Activated CD4-positive, alpha-beta memory T cell treated with anti-CD3 and anti-CD28 coated beads, Interleukin-2, amount 10 ng/mL, durations not matched to agents 7 days and 5 days (primary cell): ENCODE data around the gene TSHZ2. TPM values are rescaled to one million over a fixed set of nuclear protein-coding genes. Genes with fewer than 3 reads are reported as not detected.

Experiments used
- CTCF ChIA-PET: fragments of 350-600 bp; sonication (Branson Sonifier 250); formaldehyde crosslinking; loops from one replicate; lab custom pipeline; 2021; ENCODE audit warnings: antibody characterized with exemption, inconsistent platforms; lab: Charles Lee
- POLR2A ChIA-PET: fragments of 350-600 bp; sonication (Branson Sonifier 250); formaldehyde crosslinking; loops from one replicate; lab custom pipeline; 2021; ENCODE audit warnings: antibody characterized with exemption; lab: Charles Lee
- DNase-seq: peaks from one replicate; pipeline ENCODE4 v3.0.0-alpha.2; 2020
- H3K27ac Mint-ChIP-seq: one replicate; pipeline ENCODE4 v1.8.0; 2021; ENCODE audit warnings: mild to moderate bottlenecking, mixed read lengths
- H3K27me3 Mint-ChIP-seq: one replicate; pipeline ENCODE4 v1.8.0; 2021; ENCODE audit warnings: mixed read lengths
- H3K36me3 Mint-ChIP-seq: one replicate; pipeline ENCODE4 v1.8.0; 2021; ENCODE audit warnings: low read depth, mixed read lengths
- H3K4me1 Mint-ChIP-seq: one replicate; pipeline ENCODE4 v1.8.0; 2021; ENCODE audit warnings: mixed read lengths
- H3K4me3 Mint-ChIP-seq: one replicate; pipeline ENCODE4 v1.8.0; 2021; ENCODE audit warnings: mild to moderate bottlenecking, mixed read lengths
- H3K9me3 Mint-ChIP-seq: one replicate; pipeline ENCODE4 v1.8.0; 2021; ENCODE audit warnings: mixed read lengths
- total RNA-seq, 2 experiments: library from RNA; stranded (reverse); gene quantifications; one replicate each; pipeline ENCODE4 v1.2.3, GENCODE V29; 2021

TSHZ2 gene
- total RNA-seq, 2 experiments from 2014 or later = 5.4 to 7.1 TPM

DNA sequence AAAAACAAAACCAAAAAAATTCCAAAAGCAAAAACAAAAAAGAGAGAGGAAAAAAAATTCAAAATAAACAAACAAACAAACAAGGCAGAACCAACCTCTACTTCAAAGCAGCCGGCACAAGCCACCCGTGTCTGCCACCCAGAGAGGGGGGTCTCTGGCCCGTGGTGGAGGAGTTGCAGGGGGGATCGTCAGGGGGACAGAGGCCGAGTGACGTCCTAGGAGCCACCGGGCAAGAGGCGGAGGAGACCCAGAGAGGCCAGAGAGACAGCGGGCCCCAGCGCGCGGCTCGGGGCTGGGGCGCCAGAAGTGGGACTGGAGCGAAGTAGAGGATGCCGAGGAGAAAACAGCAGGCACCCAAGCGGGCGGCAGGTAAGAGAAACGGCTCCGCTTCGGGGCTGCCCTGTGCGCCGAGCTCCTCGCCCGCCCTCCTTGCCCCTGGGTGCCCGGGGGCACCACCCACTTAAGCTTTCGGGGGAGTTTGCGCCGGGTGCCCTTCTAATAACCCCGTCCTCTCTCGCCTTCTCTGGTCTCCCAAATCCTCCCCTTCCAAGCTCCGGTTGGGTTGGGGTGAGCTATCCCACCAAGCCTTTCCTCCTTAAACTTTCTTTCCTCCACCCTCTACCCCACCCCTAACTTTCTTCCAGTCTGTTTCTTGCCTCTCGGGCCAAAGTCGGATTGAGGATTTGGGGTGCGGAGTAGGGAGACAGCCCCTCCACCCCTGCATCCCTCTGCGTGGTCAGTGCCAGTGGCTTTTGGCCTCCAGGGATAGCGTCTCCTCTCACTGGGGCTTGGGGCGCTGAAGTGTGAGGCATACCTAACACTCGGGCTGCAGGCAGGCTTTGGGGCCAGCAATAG lies 1.0 kb downstream of the TSHZ2 start:
- Mint-ChIP-seq H3K4me3 (peak overlapping the region; percentile 97), H3K27me3 (peaks cover 26% of the 10 kb centered on the region), H3K36me3 (no peaks in the 10 kb centered on the region), H3K4me1 (peaks cover 46% of the 10 kb centered on the region), H3K9me3 (no peaks in the 10 kb centered on the region), H3K27ac (peak overlapping the region; percentile 73)
- DNase-seq = peak; percentile 32
- ChIA-PET CTCF (interaction anchor here (1.4 kb wide), 1 partner anchor 235 kb away, joined by 5 read pairs; no protein-coding TSS in a partner anchor), POLR2A (interaction anchor here (0.7 to 1.8 kb wide), 7 partner anchors 11 to 662 kb away, joined by 3 to 13 read pairs (median 3); no protein-coding TSS in a partner anchor)

DNA sequence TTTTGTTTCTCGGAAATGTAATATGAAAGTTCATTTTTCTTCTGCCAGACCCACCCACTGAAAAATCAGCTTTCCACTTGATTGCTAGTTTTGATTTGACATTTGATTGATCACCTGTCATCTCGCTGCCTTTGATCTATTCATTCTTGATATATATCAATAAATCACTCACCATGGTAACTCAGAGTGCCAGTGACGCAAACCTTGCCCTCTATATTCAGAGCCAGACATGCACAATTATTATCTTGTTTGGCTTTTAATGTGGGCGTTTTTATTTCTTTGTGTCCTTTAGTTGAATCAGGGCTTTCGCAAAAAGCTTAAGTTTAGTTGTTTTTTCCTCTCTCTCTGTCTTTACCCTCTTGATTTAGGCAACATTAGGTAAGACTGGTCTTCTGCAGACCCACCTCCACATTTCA lies 2.0 kb downstream of the TSHZ2 start:
- Mint-ChIP-seq H3K27ac (peak overlapping the region; percentile 73), H3K4me3 (peak overlapping the region; percentile 97), H3K36me3 (no peaks in the 10 kb centered on the region), H3K4me1 (peaks cover 50% of the 10 kb centered on the region), H3K27me3 (peaks cover 26% of the 10 kb centered on the region), H3K9me3 (no peaks in the 10 kb centered on the region)
- peak; percentile 26 for DNase-seq
- ChIA-PET CTCF (interaction anchor here (1.0 to 1.4 kb wide), 2 partner anchors 234 to 1234 kb away, joined by 3 to 5 read pairs; no protein-coding TSS in a partner anchor), POLR2A (interaction anchor here (0.8 to 1.8 kb wide), 11 partner anchors 10 to 663 kb away, joined by 3 to 13 read pairs (median 4); no protein-coding TSS in a partner anchor)

DNA sequence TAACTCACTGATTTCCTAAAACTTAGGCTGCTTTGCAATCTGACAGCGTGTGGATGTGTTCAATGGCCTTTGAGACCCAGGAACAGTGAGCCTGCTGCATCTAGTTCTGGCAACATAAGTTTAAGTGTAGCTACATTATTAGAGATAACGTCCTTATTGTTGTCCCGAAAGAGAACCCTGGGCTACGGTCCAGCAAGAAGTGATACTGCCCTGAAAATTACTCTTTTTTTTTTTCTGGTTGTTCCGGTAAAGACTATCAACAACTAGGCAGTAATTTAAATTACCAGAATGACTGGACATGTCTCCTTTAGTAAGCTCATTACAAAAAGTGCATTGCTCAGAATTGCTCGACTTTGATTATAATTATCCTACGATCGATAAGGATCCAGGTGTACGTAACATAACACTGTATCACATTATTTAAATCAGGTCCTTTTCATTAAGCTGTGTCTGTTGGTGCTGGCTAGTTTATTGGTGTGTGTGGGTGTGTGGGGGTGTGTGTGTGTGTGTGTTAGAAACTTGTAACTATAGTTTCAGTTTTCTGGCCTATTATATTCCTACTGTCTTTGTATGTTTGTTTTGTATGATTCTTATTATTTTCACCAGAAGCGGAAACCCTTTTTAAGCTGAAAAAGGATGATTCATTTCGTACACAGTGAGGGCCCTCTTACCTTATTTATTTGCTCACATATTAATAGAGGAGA lies 3.0 kb downstream of the TSHZ2 start:
- H3K9me3 Mint-ChIP-seq = no peaks in the 10 kb centered on the region
- peaks cover 26% of the 10 kb centered on the region for H3K27me3 Mint-ChIP-seq
- H3K27ac Mint-ChIP-seq = peak overlapping the region; percentile 73
- peak; percentile 26 for DNase-seq
- peak overlapping the region; percentile 97 for H3K4me3 Mint-ChIP-seq
- POLR2A ChIA-PET = interaction anchor here (0.8 to 1.7 kb wide), 14 partner anchors 9 to 241 kb away, joined by 3 to 12 read pairs (median 4); no protein-coding TSS in a partner anchor
- CTCF ChIA-PET = interaction anchor here (0.6 to 1.4 kb wide), 4 partner anchors 96 to 1233 kb away, joined by 3 read pairs; no protein-coding TSS in a partner anchor
- H3K36me3 Mint-ChIP-seq = no peaks in the 10 kb centered on the region
- H3K4me1 Mint-ChIP-seq = peaks cover 56% of the 10 kb centered on the region

- Mint-ChIP-seq H3K4me1 (peaks cover 56% of the 10 kb centered on the region), H3K4me3 (peak overlapping the region; percentile 97), H3K9me3 (no peaks in the 10 kb centered on the region), H3K36me3 (no peaks in the 10 kb centered on the region), H3K27ac (peak overlapping the region; percentile 73), H3K27me3 (peaks cover 25% of the 10 kb centered on the region)
- CTCF ChIA-PET = interaction anchor here (1.0 to 1.4 kb wide), 2 partner anchors 95 to 664 kb away, joined by 3 read pairs; no protein-coding TSS in a partner anchor
- DNase-seq = no peak
- POLR2A ChIA-PET = interaction anchor here (0.8 to 1.7 kb wide), 9 partner anchors 12 to 241 kb away, joined by 3 to 12 read pairs (median 4); no protein-coding TSS in a partner anchor
Observed at GRCh38 chr20:52975803-52976531, 3.8 kb downstream of the TSHZ2 start.

- Mint-ChIP-seq H3K4me1 (peaks cover 45% of the 10 kb centered on the region), H3K27me3 (peaks cover 6% of the 10 kb centered on the region), H3K27ac (no peak overlapping the region), H3K4me3 (peak overlapping the region; percentile 12), H3K9me3 (no peaks in the 10 kb centered on the region), H3K36me3 (no peaks in the 10 kb centered on the region)
- ChIA-PET POLR2A (no interaction called here), CTCF (interaction anchor here (1.5 kb wide), 1 partner anchor 24 kb away, joined by 3 read pairs; no protein-coding TSS in a partner anchor)
- DNase-seq = no peak
Observed at GRCh38 chr20:52978851-52979250, 6.7 kb downstream of the TSHZ2 start.

- no peak overlapping the region for H3K4me3 Mint-ChIP-seq
- H3K4me1 Mint-ChIP-seq = peaks cover 32% of the 10 kb centered on the region
- CTCF ChIA-PET = no interaction called here
- H3K27me3 Mint-ChIP-seq = no peaks in the 10 kb centered on the region
- peaks cover 5% of the 10 kb centered on the region for H3K36me3 Mint-ChIP-seq
- DNase-seq = no peak
- POLR2A ChIA-PET = no interaction called here
- no peak overlapping the region for H3K27ac Mint-ChIP-seq
- H3K9me3 Mint-ChIP-seq = no peaks in the 10 kb centered on the region
Observed at GRCh38 chr20:52981051-52981450, 8.9 kb downstream of the TSHZ2 start.

- no peak for DNase-seq
- no peaks in the 10 kb centered on the region for H3K9me3 Mint-ChIP-seq
- ChIA-PET POLR2A (interaction anchor here (0.9 kb wide), 1 partner anchor 9 kb away, joined by 3 read pairs; no protein-coding TSS in a partner anchor), CTCF (interaction anchor here (1.2 kb wide), 1 partner anchor 16 kb away, joined by 3 read pairs; no protein-coding TSS in a partner anchor)
- no peaks in the 10 kb centered on the region for H3K27me3 Mint-ChIP-seq
- H3K36me3 Mint-ChIP-seq = peaks cover 5% of the 10 kb centered on the region
- peaks cover 13% of the 10 kb centered on the region for H3K4me1 Mint-ChIP-seq
- no peak overlapping the region for H3K27ac Mint-ChIP-seq
- H3K4me3 Mint-ChIP-seq = no peak overlapping the region
Observed at GRCh38 chr20:52983726-52984450, 11.7 kb downstream of the TSHZ2 start.

DNA sequence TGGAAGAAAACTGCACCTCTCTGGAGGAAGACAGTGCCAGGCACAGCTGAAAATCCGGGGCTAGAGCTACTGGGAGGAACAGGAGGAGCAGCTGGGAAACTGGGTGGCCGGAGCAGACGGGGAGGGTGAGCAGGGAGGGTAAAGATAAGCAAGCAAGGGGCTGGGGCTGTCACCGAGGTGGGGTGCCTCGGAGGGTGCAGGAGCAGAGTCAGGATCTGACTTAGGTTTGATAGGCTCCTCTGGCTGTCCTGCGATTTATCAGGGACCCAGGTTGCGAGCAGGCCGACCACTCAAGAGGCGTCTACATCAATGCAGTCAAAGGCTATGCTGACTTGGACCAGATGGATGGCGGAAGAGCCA lies 12.3 kb downstream of the TSHZ2 start:
- no peaks in the 10 kb centered on the region for H3K9me3 Mint-ChIP-seq
- CTCF ChIA-PET = no interaction called here
- peaks cover 5% of the 10 kb centered on the region for H3K36me3 Mint-ChIP-seq
- no peak overlapping the region for H3K27ac Mint-ChIP-seq
- peaks cover 8% of the 10 kb centered on the region for H3K4me1 Mint-ChIP-seq
- POLR2A ChIA-PET = interaction anchor here (0.9 kb wide), 1 partner anchor 10 kb away, joined by 3 read pairs; no protein-coding TSS in a partner anchor
- DNase-seq = no peak
- no peaks in the 10 kb centered on the region for H3K27me3 Mint-ChIP-seq
- no peak overlapping the region for H3K4me3 Mint-ChIP-seq

- no peak for DNase-seq
- CTCF ChIA-PET = no interaction called here
- Mint-ChIP-seq H3K36me3 (peaks cover 5% of the 10 kb centered on the region), H3K4me1 (peaks cover 4% of the 10 kb centered on the region), H3K4me3 (no peak overlapping the region), H3K27me3 (no peaks in the 10 kb centered on the region), H3K27ac (no peak overlapping the region), H3K9me3 (no peaks in the 10 kb centered on the region)
- POLR2A ChIA-PET = no interaction called here
Observed at GRCh38 chr20:52985687-52986086, 13.5 kb downstream of the TSHZ2 start.

DNA sequence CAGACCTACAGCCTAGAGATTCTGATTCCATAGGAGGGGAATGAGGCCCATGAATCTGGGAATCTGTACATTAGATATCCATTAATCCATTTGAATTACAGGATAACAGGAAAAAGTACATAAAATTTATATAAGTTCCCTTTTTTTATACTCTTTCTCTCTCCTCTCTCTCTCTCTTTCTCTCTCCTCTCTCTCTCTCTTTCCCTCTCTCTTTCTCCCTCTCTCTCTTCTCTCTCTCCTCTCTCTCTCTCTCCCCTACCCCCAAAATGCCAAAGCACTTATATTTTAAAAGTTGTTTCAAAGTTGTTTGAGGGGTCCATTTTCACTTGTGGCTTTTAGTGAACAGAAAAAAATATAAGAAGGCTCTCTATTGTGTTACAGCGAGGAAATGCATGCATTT lies 15.1 kb downstream of the TSHZ2 start:
- ChIA-PET POLR2A (no interaction called here), CTCF (no interaction called here)
- H3K27ac Mint-ChIP-seq = no peak overlapping the region
- H3K9me3 Mint-ChIP-seq = no peaks in the 10 kb centered on the region
- no peak for DNase-seq
- peaks cover 4% of the 10 kb centered on the region for H3K4me1 Mint-ChIP-seq
- H3K27me3 Mint-ChIP-seq = no peaks in the 10 kb centered on the region
- H3K36me3 Mint-ChIP-seq = peaks cover 5% of the 10 kb centered on the region
- H3K4me3 Mint-ChIP-seq = no peak overlapping the region

DNA sequence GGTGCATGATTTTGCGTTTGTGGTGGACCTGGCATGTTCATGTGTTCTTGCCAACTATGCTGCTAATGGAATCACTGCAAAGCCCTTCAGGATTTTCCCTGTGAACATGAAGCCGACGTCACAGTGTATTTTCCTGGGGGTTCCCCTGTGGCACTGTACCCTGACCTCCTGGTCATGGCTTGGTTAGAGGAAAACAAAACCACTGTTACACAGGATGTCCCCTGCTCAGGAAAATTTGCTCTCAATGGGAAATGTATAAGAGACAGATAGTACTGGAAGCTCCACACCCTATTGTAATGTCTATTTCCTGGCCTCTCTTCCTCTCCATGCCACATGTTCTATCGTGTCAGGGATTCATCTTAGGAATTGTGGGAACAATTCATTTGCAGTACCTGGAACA lies 19.7 kb downstream of the TSHZ2 start:
- Mint-ChIP-seq H3K27ac (no peak overlapping the region), H3K27me3 (no peaks in the 10 kb centered on the region), H3K36me3 (no peaks in the 10 kb centered on the region), H3K4me1 (peaks cover 1% of the 10 kb centered on the region), H3K9me3 (no peaks in the 10 kb centered on the region), H3K4me3 (no peak overlapping the region)
- CTCF ChIA-PET = no interaction called here
- POLR2A ChIA-PET = no interaction called here
- DNase-seq = no peak

DNA sequence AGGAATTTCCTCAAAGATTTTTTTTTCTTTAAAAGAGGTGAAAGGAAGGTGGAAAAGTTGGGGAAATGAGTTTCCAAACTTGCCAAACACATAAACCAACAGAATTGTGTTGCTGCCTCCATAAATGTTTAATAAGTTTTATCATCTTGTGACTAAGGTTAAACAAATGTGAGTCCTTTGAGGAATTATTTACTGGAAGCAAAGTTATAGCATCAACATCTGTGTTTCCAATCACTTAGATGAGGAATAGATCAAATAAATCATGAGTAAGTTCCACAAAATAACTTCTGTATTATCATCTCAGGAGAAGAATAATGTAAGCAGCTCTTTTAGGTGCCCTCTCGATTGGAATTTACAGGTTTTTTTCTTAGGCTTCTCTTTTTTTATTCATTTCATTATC lies 20.5 kb downstream of the TSHZ2 start:
- DNase-seq = no peak
- H3K27me3 Mint-ChIP-seq = no peaks in the 10 kb centered on the region
- ChIA-PET CTCF (no interaction called here), POLR2A (no interaction called here)
- H3K9me3 Mint-ChIP-seq = no peaks in the 10 kb centered on the region
- H3K27ac Mint-ChIP-seq = no peak overlapping the region
- no peak overlapping the region for H3K4me3 Mint-ChIP-seq
- H3K36me3 Mint-ChIP-seq = no peaks in the 10 kb centered on the region
- peaks cover 1% of the 10 kb centered on the region for H3K4me1 Mint-ChIP-seq
